Measurements from ENCODE around the gene SGCA. TPM values are rescaled to one million over a fixed set of nuclear protein-coding genes. Genes with fewer than 3 reads are reported as not detected.

SGCA gene
- total RNA-seq, 2 donors from 2014 or later = 0.89 to 5.5 TPM

GRCh38 chr17:50182783-50183420 is 17.1 kb downstream of the SGCA start:
- Histone ChIP-seq H3K9me3 (no peaks in the 10 kb centered on the region), H3K9ac (ENCODE audit: low read depth in 2 of 2, low read length in 2 of 2) (no peak overlapping the region), H3K36me3 (no peaks in the 10 kb centered on the region), H3K27me3 (no peaks in the 10 kb centered on the region), H3K4me3 (no peak overlapping the region), H3K27ac (no peak overlapping the region), H3K4me1 (peaks cover 3% of the 10 kb centered on the region)
- intact Hi-C loops (cut with DNase I) = no loop called here
- DNase-seq = no peak
- TF ChIP-seq, protein P1, sequence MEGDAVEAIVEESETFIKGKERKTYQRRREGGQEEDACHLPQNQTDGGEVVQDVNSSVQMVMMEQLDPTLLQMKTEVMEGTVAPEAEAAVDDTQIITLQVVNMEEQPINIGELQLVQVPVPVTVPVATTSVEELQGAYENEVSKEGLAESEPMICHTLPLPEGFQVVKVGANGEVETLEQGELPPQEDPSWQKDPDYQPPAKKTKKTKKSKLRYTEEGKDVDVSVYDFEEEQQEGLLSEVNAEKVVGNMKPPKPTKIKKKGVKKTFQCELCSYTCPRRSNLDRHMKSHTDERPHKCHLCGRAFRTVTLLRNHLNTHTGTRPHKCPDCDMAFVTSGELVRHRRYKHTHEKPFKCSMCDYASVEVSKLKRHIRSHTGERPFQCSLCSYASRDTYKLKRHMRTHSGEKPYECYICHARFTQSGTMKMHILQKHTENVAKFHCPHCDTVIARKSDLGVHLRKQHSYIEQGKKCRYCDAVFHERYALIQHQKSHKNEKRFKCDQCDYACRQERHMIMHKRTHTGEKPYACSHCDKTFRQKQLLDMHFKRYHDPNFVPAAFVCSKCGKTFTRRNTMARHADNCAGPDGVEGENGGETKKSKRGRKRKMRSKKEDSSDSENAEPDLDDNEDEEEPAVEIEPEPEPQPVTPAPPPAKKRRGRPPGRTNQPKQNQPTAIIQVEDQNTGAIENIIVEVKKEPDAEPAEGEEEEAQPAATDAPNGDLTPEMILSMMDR (IDR thresholded peaks at IDR 0.05) = no peak

GRCh38 chr17:50183421-50183994 is 17.7 kb downstream of the SGCA start:
- Histone ChIP-seq H3K27ac (no peak overlapping the region), H3K27me3 (no peaks in the 10 kb centered on the region), H3K36me3 (no peaks in the 10 kb centered on the region), H3K9me3 (no peaks in the 10 kb centered on the region), H3K4me3 (no peak overlapping the region), H3K9ac (ENCODE audit: low read depth in 2 of 2, low read length in 2 of 2) (no peak overlapping the region), H3K4me1 (no peaks in the 10 kb centered on the region)
- no peak for DNase-seq
- TF ChIP-seq, protein P1 (IDR thresholded peaks at IDR 0.05) = no peak
- intact Hi-C loops (cut with DNase I) = no loop called here

DNA sequence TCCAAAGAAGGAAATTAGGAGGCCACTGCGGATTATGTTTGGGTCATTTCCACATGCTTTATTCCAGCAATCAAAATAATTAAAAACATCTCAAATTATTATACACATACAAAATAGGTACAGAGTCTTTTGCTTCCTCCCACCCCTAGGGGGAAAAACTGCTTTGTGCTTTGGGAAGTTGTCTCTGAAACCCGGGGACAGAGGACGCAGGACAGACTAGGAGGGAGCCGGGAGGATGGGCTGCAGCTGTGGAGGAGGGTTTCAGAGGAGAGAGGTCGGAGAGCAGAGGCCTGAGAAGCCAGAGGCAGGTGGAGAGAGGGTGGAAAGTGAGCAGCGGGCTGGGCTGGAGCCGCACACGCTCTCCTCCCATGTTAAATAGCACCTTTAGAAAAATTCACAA is 18.3 kb downstream of the SGCA start:
- Histone ChIP-seq H3K27me3 (no peaks in the 10 kb centered on the region), H3K9ac (ENCODE audit: low read depth in 2 of 2, low read length in 2 of 2) (no peak overlapping the region), H3K36me3 (no peaks in the 10 kb centered on the region), H3K27ac (no peak overlapping the region), H3K4me1 (no peaks in the 10 kb centered on the region), H3K9me3 (no peaks in the 10 kb centered on the region), H3K4me3 (no peak overlapping the region)
- intact Hi-C loops (cut with DNase I) = no loop called here
- TF ChIP-seq, protein P1 (IDR thresholded peaks at IDR 0.05) = no peak
- DNase-seq = no peak

- H3K4me1 ChIP-seq = no peaks in the 10 kb centered on the region
- H3K36me3 ChIP-seq = no peaks in the 10 kb centered on the region
- intact Hi-C loops (cut with DNase I) = no loop called here
- no peak overlapping the region for H3K9ac ChIP-seq (ENCODE audit: low read depth in 2 of 2, low read length in 2 of 2)
- DNase-seq = no peak
- no peak overlapping the region for H3K4me3 ChIP-seq
- no peak overlapping the region for H3K27ac ChIP-seq
- H3K27me3 ChIP-seq = no peaks in the 10 kb centered on the region
- no peaks in the 10 kb centered on the region for H3K9me3 ChIP-seq
- TF ChIP-seq, protein P1 (IDR thresholded peaks at IDR 0.05) = no peak
Measured at GRCh38 chr17:50184611-50185398, 19.0 kb downstream of the SGCA start.

DNA sequence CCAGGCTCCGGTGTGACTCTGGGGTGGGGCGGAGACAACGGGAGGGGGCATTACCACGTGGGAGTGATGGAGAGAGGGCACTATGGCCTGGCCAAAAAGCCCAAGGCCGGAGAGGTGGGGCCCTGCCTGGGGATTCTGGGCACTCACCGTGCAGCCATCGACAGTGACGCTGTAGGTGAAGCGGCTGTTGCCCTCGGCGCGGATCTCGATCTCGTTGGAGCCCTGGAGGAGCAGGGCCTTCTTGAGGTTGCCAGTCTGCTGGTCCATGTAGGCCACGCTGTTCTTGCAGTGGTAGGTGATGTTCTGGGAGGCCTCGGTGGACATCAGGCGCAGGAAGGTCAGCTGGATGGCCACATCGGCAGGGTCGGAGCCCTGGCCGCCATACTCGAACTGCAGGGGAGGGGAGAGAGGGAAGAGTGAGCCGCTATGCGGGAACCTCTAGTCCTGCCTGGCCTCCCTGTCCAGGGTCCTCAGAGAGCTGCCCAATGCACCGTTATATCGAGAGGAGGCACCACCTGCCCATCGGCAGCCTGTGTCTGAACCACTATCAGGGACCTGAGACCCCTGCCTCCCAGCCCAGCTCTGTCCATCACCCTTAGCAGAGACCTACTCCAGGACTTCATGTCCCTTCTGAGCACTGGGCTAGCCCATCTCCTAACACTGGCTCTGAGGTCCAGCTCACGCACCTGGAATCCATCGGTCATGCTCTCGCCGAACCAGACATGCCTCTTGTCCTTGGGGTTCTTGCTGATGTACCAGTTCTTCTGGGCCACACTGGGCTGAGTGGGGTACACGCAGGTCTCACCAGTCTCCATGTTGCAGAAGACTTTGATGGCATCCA is 20.0 kb downstream of the SGCA start:
- no peak overlapping the region for H3K9ac ChIP-seq (ENCODE audit: low read depth in 2 of 2, low read length in 2 of 2)
- no peaks in the 10 kb centered on the region for H3K9me3 ChIP-seq
- H3K4me1 ChIP-seq = no peaks in the 10 kb centered on the region
- intact Hi-C loops (cut with DNase I) = no loop called here
- H3K4me3 ChIP-seq = no peak overlapping the region
- DNase-seq = no peak
- H3K36me3 ChIP-seq = no peaks in the 10 kb centered on the region
- TF ChIP-seq, protein P1 (IDR thresholded peaks at IDR 0.05) = no peak
- no peak overlapping the region for H3K27ac ChIP-seq
- no peaks in the 10 kb centered on the region for H3K27me3 ChIP-seq

Data from colonic mucosa (tissue), 4 donors.